Measurements from ENCODE around the gene IDUA.
"Not testable (repeated sequence)": the region's sequence is repeated elsewhere in the genome, so short reads cannot be mapped to it uniquely, and the experiment has no call there.

IDUA gene

GRCh38 chr4:995311-996026, 8.6 kb downstream of the IDUA start:
- POLR2A ChIA-PET: no interaction called here
- Histone ChIP-seq H3K4me1 (ENCODE audit: control extremely low read depth in 1 of 4, control insufficient read depth in 4 of 4, insufficient read depth in 4 of 4, low read length in 3 of 4) (peaks cover 0 to 11% (median 7%) of the 10 kb centered on the region in 4 experiments), H3K4me3 (ENCODE audit: control insufficient read depth in 1 of 7, extremely low read depth in 1 of 7, insufficient read depth in 4 of 7, low read depth in 2 of 7, low read length in 6 of 7) (no peak overlapping the region), H3K27ac (ENCODE audit: insufficient read depth in 1 of 2, low read depth in 1 of 2, low read length in 2 of 2, poor library complexity in 1 of 2, severe bottlenecking in 2 of 2) (peak overlapping the region in 1 of 2 experiments; percentile 49), H3K27me3 (replicated peaks in 2 of 5; ENCODE audit: control insufficient read depth in 4 of 5, insufficient read depth in 5 of 5, low read length in 4 of 5) (peaks cover 0 to 50% (median 15%) of the 10 kb centered on the region in 5 experiments), H3K9me3 (ENCODE audit: control extremely low read depth in 1 of 5, control insufficient read depth in 4 of 5, insufficient read depth in 2 of 5, low read depth in 1 of 5, low read length in 4 of 5) (no peaks in the 10 kb centered on the region), H3K36me3 (ENCODE audit: control insufficient read depth in 4 of 4, insufficient read depth in 4 of 4, low read length in 3 of 4) (peaks cover 0 to 15% (median 4%) of the 10 kb centered on the region in 4 experiments)
- CTCF ChIA-PET: interaction anchor here (0.6 to 1.2 kb wide), 3 partner anchors 10 to 19 kb away, joined by 3 read pairs; no protein-coding TSS in a partner anchor
- no peak for DNase-seq
- WGBS (ENCODE audit: insufficient coverage): 97% methylated on average over 19 of the region's 23 CpGs

- peaks cover 0 to 6% (median 3%) of the 10 kb centered on the region in 4 experiments for H3K36me3 ChIP-seq (ENCODE audit: control insufficient read depth in 4 of 4, insufficient read depth in 4 of 4, low read length in 3 of 4)
- no peaks in the 10 kb centered on the region for H3K9me3 ChIP-seq (ENCODE audit: control extremely low read depth in 1 of 5, control insufficient read depth in 4 of 5, insufficient read depth in 2 of 5, low read depth in 1 of 5, low read length in 4 of 5)
- peak overlapping the region in 1 of 2 experiments; percentile 49 for H3K27ac ChIP-seq (ENCODE audit: insufficient read depth in 1 of 2, low read depth in 1 of 2, low read length in 2 of 2, poor library complexity in 1 of 2, severe bottlenecking in 2 of 2)
- CTCF ChIA-PET: no interaction called here
- peaks cover 0 to 11% (median 7%) of the 10 kb centered on the region in 4 experiments for H3K4me1 ChIP-seq (ENCODE audit: control extremely low read depth in 1 of 4, control insufficient read depth in 4 of 4, insufficient read depth in 4 of 4, low read length in 3 of 4)
- POLR2A ChIA-PET: no interaction called here
- no peak overlapping the region for H3K4me3 ChIP-seq (ENCODE audit: control insufficient read depth in 1 of 7, extremely low read depth in 1 of 7, insufficient read depth in 4 of 7, low read depth in 2 of 7, low read length in 6 of 7)
- peaks cover 0 to 58% (median 18%) of the 10 kb centered on the region in 5 experiments for H3K27me3 ChIP-seq (replicated peaks in 2 of 5; ENCODE audit: control insufficient read depth in 4 of 5, insufficient read depth in 5 of 5, low read length in 4 of 5)
- peak in 2 of 3 donors; percentile 25 to 42 for DNase-seq
- 78% methylated on average over 14 of the region's 15 CpGs for WGBS (ENCODE audit: insufficient coverage)
Observed at GRCh38 chr4:996030-996996, 9.5 kb downstream of the IDUA start.

GRCh38 chr4:996997-997374, 10.1 kb downstream of the IDUA start:
- Histone ChIP-seq H3K36me3 (ENCODE audit: control insufficient read depth in 4 of 4, insufficient read depth in 4 of 4, low read length in 3 of 4) (peaks cover 0 to under 1% (median 0%) of the 10 kb centered on the region in 4 experiments), H3K4me1 (ENCODE audit: control extremely low read depth in 1 of 4, control insufficient read depth in 4 of 4, insufficient read depth in 4 of 4, low read length in 3 of 4) (peaks cover 0 to 15% (median 11%) of the 10 kb centered on the region in 4 experiments), H3K27me3 (replicated peaks in 2 of 5; ENCODE audit: control insufficient read depth in 4 of 5, insufficient read depth in 5 of 5, low read length in 4 of 5) (peaks cover 0 to 65% (median 20%) of the 10 kb centered on the region in 5 experiments), H3K9me3 (ENCODE audit: control extremely low read depth in 1 of 5, control insufficient read depth in 4 of 5, insufficient read depth in 2 of 5, low read depth in 1 of 5, low read length in 4 of 5) (no peaks in the 10 kb centered on the region), H3K4me3 (ENCODE audit: control insufficient read depth in 1 of 7, extremely low read depth in 1 of 7, insufficient read depth in 4 of 7, low read depth in 2 of 7, low read length in 6 of 7) (peak overlapping the region in 2 of 7 experiments; percentile 23), H3K27ac (ENCODE audit: insufficient read depth in 1 of 2, low read depth in 1 of 2, low read length in 2 of 2, poor library complexity in 1 of 2, severe bottlenecking in 2 of 2) (peak overlapping the region in 1 of 2 experiments; percentile 49)
- POLR2A ChIA-PET: no interaction called here
- no peak for DNase-seq
- 17% methylated on average over 13 of the region's 25 CpGs for WGBS (ENCODE audit: insufficient coverage)
- CTCF ChIA-PET: no interaction called here

- DNase-seq: peak in 2 of 3 donors; percentile 58 to 61
- no peak overlapping the region for H3K27ac ChIP-seq (ENCODE audit: insufficient read depth in 1 of 2, low read depth in 1 of 2, low read length in 2 of 2, poor library complexity in 1 of 2, severe bottlenecking in 2 of 2)
- ChIA-PET POLR2A (no interaction called here), CTCF (no interaction called here)
- H3K27me3 ChIP-seq (replicated peaks in 2 of 5; ENCODE audit: control insufficient read depth in 4 of 5, insufficient read depth in 5 of 5, low read length in 4 of 5): peaks cover 0 to 70% (median 20%) of the 10 kb centered on the region in 5 experiments
- H3K4me1 ChIP-seq (ENCODE audit: control extremely low read depth in 1 of 4, control insufficient read depth in 4 of 4, insufficient read depth in 4 of 4, low read length in 3 of 4): peaks cover 0 to 21% (median 16%) of the 10 kb centered on the region in 4 experiments
- H3K4me3 ChIP-seq (ENCODE audit: control insufficient read depth in 1 of 7, extremely low read depth in 1 of 7, insufficient read depth in 4 of 7, low read depth in 2 of 7, low read length in 6 of 7): peak overlapping the region in 5 of 7 experiments; percentile 15 to 57 (median 54)
- H3K9me3 ChIP-seq (ENCODE audit: control extremely low read depth in 1 of 5, control insufficient read depth in 4 of 5, insufficient read depth in 2 of 5, low read depth in 1 of 5, low read length in 4 of 5): no peaks in the 10 kb centered on the region
- H3K36me3 ChIP-seq (ENCODE audit: control insufficient read depth in 4 of 4, insufficient read depth in 4 of 4, low read length in 3 of 4): no peaks in the 10 kb centered on the region
- WGBS (ENCODE audit: insufficient coverage): 2% methylated on average over 64 of the region's 68 CpGs
Observed at GRCh38 chr4:997375-998071, 10.7 kb downstream of the IDUA start.

- ChIA-PET CTCF (no interaction called here), POLR2A (no interaction called here)
- Histone ChIP-seq H3K27ac (ENCODE audit: insufficient read depth in 1 of 2, low read depth in 1 of 2, low read length in 2 of 2, poor library complexity in 1 of 2, severe bottlenecking in 2 of 2) (no peak overlapping the region), H3K27me3 (replicated peaks in 2 of 5; ENCODE audit: control insufficient read depth in 4 of 5, insufficient read depth in 5 of 5, low read length in 4 of 5) (peaks cover 0 to 76% (median 20%) of the 10 kb centered on the region in 5 experiments), H3K9me3 (ENCODE audit: control extremely low read depth in 1 of 5, control insufficient read depth in 4 of 5, insufficient read depth in 2 of 5, low read depth in 1 of 5, low read length in 4 of 5) (no peaks in the 10 kb centered on the region), H3K4me1 (ENCODE audit: control extremely low read depth in 1 of 4, control insufficient read depth in 4 of 4, insufficient read depth in 4 of 4, low read length in 3 of 4) (peaks cover 0 to 25% (median 18%) of the 10 kb centered on the region in 4 experiments), H3K36me3 (ENCODE audit: control insufficient read depth in 4 of 4, insufficient read depth in 4 of 4, low read length in 3 of 4) (no peaks in the 10 kb centered on the region), H3K4me3 (ENCODE audit: control insufficient read depth in 1 of 7, extremely low read depth in 1 of 7, insufficient read depth in 4 of 7, low read depth in 2 of 7, low read length in 6 of 7) (no peak overlapping the region)
- DNase-seq: no peak
- WGBS (ENCODE audit: insufficient coverage): 54% methylated on average over 11 of the region's 12 CpGs
Observed at GRCh38 chr4:998096-998691, 11.3 kb downstream of the IDUA start.

GRCh38 chr4:999240-999863, 12.5 kb downstream of the IDUA start:
- DNase-seq; H3K4me3 ChIP-seq (ENCODE audit: control insufficient read depth in 1 of 7, extremely low read depth in 1 of 7, insufficient read depth in 4 of 7, low read depth in 2 of 7, low read length in 6 of 7); H3K27ac ChIP-seq (ENCODE audit: insufficient read depth in 1 of 2, low read depth in 1 of 2, low read length in 2 of 2, poor library complexity in 1 of 2, severe bottlenecking in 2 of 2); H3K36me3 ChIP-seq (ENCODE audit: control insufficient read depth in 4 of 4, insufficient read depth in 4 of 4, low read length in 3 of 4); POLR2A ChIA-PET; CTCF ChIA-PET; H3K9me3 ChIP-seq (ENCODE audit: control extremely low read depth in 1 of 5, control insufficient read depth in 4 of 5, insufficient read depth in 2 of 5, low read depth in 1 of 5, low read length in 4 of 5): not testable (repeated sequence)
- WGBS (ENCODE audit: insufficient coverage): 78% methylated on average over 10 of the region's 21 CpGs
- H3K4me1 ChIP-seq (ENCODE audit: control extremely low read depth in 1 of 4, control insufficient read depth in 4 of 4, insufficient read depth in 4 of 4, low read length in 3 of 4): peaks cover 0 to 28% (median 18%) of the 10 kb centered on the region in 4 experiments
- H3K27me3 ChIP-seq (replicated peaks in 2 of 5; ENCODE audit: control insufficient read depth in 4 of 5, insufficient read depth in 5 of 5, low read length in 4 of 5): peaks cover 0 to 88% (median 25%) of the 10 kb centered on the region in 5 experiments

Data from common myeloid progenitor, CD34-positive (primary cell).